Liver (tissue), 9 donors: ENCODE measurements around the gene XCL1. TPM values are rescaled to one million over a fixed set of nuclear protein-coding genes. Genes with fewer than 3 reads are reported as not detected.

Experiments
- DNase-seq: peaks from one replicate; pipeline ENCODE4 v3.0.0-alpha.2; 2017; ENCODE audit warnings: low spot score
- H3K27ac ChIP-seq, 2 donors: one replicate each; pipeline ENCODE4 v1.7.0; 2013; ENCODE audit warnings: inconsistent platforms in 2 of 2, low read length in 2 of 2, control low read depth in 1 of 2, low read depth in 1 of 2, mild to moderate bottlenecking in 1 of 2
- H3K27me3 ChIP-seq, 4 donors: one replicate each; pipeline versions ENCODE4 v1.6.1 to v1.7.0; 2013; ENCODE audit warnings: low read length in 3 of 4, inconsistent platforms in 1 of 4, mild to moderate bottlenecking in 1 of 4, moderate library complexity in 1 of 4; ENCODE audit not compliant: control insufficient read depth in 4 of 4, insufficient read depth in 4 of 4
- H3K36me3 ChIP-seq, 4 donors: one replicate each; pipeline versions ENCODE4 v1.6.1 to v1.7.0; 2013; ENCODE audit warnings: low read length in 3 of 4, mild to moderate bottlenecking in 3 of 4, low read depth in 1 of 4, moderate library complexity in 1 of 4; ENCODE audit not compliant: control insufficient read depth in 4 of 4, insufficient read depth in 3 of 4
- H3K4me1 ChIP-seq, 4 donors: one replicate each; pipeline versions ENCODE4 v1.6.1 to v1.7.0; 2013; ENCODE audit warnings: low read length in 3 of 4, mild to moderate bottlenecking in 3 of 4, moderate library complexity in 1 of 4; ENCODE audit not compliant: control insufficient read depth in 4 of 4, insufficient read depth in 4 of 4
- H3K4me3 ChIP-seq, 3 donors: one replicate each; pipeline versions ENCODE4 v1.6.1 to v1.7.0; 2013; ENCODE audit warnings: low read length in 3 of 3, control low read depth in 1 of 3, low read depth in 1 of 3, mild to moderate bottlenecking in 1 of 3
- H3K9ac ChIP-seq, 2 donors: one replicate each; pipeline ENCODE4 v1.7.0; 2013; ENCODE audit warnings: low read length in 2 of 2, mild to moderate bottlenecking in 2 of 2, moderate library complexity in 2 of 2, control low read depth in 1 of 2, low read depth in 1 of 2
- H3K9me3 ChIP-seq, 4 donors: one replicate each; pipeline versions ENCODE4 v1.6.1 to v1.7.0; 2013; ENCODE audit warnings: low read length in 3 of 4; ENCODE audit not compliant: control insufficient read depth in 4 of 4
- ATF3 ChIP-seq: IDR thresholded peaks from 2 replicates; pipeline ENCODE4 v1.6.1; 2016; ENCODE audit warnings: antibody characterized with exemption
- CTCF ChIP-seq: fragments of 150-350 bp; IDR thresholded peaks from 2 replicates; pipeline ENCODE4 v1.5.1; 2017; ENCODE audit warnings: improper control_type of control experiment, low read depth, low read length; ENCODE audit not compliant: missing input control
- EGR1 ChIP-seq, 2 donors: IDR thresholded peaks; 2 replicates each; pipeline ENCODE4 v1.6.1; 2016 to 2018; ENCODE audit warnings: antibody characterized with exemption in 2 of 2, low read depth in 2 of 2
- FOXA1 ChIP-seq: IDR thresholded peaks from 2 replicates; pipeline ENCODE4 v1.6.1; 2016; ENCODE audit warnings: antibody characterized with exemption
- FOXA2 ChIP-seq: IDR thresholded peaks from 2 replicates; pipeline ENCODE4 v1.6.1; 2016; ENCODE audit warnings: antibody characterized with exemption
- GABPA ChIP-seq, 2 donors: IDR thresholded peaks in 1 of 2; conservative IDR thresholded peaks in 1 of 2; 2 replicates each; pipeline ENCODE4 v1.6.1; 2016; ENCODE audit warnings: antibody characterized with exemption in 2 of 2, mild to moderate bottlenecking in 1 of 2, moderate library complexity in 1 of 2
- HNF4A ChIP-seq, 2 donors: conservative IDR thresholded peaks; 2 replicates each; pipeline ENCODE4 v1.6.1; 2016; ENCODE audit warnings: antibody characterized with exemption in 2 of 2, mild to moderate bottlenecking in 2 of 2
- HNF4G ChIP-seq: IDR thresholded peaks from 2 replicates; pipeline ENCODE4 v1.6.1; 2016; ENCODE audit warnings: antibody characterized with exemption
- JUND ChIP-seq, 2 donors: IDR thresholded peaks; 2 replicates each; pipeline ENCODE4 v1.6.1; 2016; ENCODE audit warnings: antibody characterized with exemption in 2 of 2
- MAX ChIP-seq: IDR thresholded peaks from 2 replicates; pipeline ENCODE4 v1.6.1; 2016; ENCODE audit warnings: antibody characterized with exemption
- NR2F2 ChIP-seq: IDR thresholded peaks from 2 replicates; pipeline ENCODE4 v1.6.1; 2016; ENCODE audit warnings: antibody characterized with exemption
- RAD21 ChIP-seq, 2 donors: IDR thresholded peaks; 2 replicates each; pipeline ENCODE4 v1.6.1; 2016; ENCODE audit warnings: antibody characterized with exemption in 2 of 2, mild to moderate bottlenecking in 2 of 2
- REST ChIP-seq: IDR thresholded peaks from 2 replicates; pipeline ENCODE4 v1.6.1; 2016; ENCODE audit warnings: antibody characterized with exemption, mild to moderate bottlenecking
- RXRA ChIP-seq, 2 donors: IDR thresholded peaks; 2 replicates each; pipeline ENCODE4 v1.6.1; 2017 to 2018; ENCODE audit warnings: antibody characterized with exemption in 2 of 2, mild to moderate bottlenecking in 1 of 2
- SP1 ChIP-seq: IDR thresholded peaks from 2 replicates; pipeline ENCODE4 v1.6.1; 2018; ENCODE audit warnings: antibody characterized with exemption, mild to moderate bottlenecking
- TAF1 ChIP-seq: conservative IDR thresholded peaks from 2 replicates; pipeline ENCODE4 v1.6.1; 2016; ENCODE audit warnings: antibody characterized with exemption, mild to moderate bottlenecking
- YY1 ChIP-seq: IDR thresholded peaks from 2 replicates; pipeline ENCODE4 v1.6.1; 2016; ENCODE audit warnings: antibody characterized with exemption, mild to moderate bottlenecking
- ZBTB33 ChIP-seq: IDR thresholded peaks from 2 replicates; pipeline ENCODE4 v1.6.1; 2016; ENCODE audit warnings: antibody characterized with exemption
- polyA plus RNA-seq, 2 donors: library from polyadenylated mRNA; stranded (reverse) in 1 of 2; unstranded in 1 of 2; fragments of 200-250 nt in 1 of 2; fragments of >200 nt in 1 of 2; fragmentation: Nextera tagmentation in 1 of 2; extraction: Ambion mirVana in 1 of 2; gene quantifications; one replicate each; pipeline versions ENCODE4 v1.2.1 to v1.2.3, GENCODE V29; 2013 to 2015
- total RNA-seq, 2 donors: library from RNA; depleted of rRNA; stranded (reverse); fragments of >200 nt; gene quantifications; one replicate each; pipeline ENCODE4 v1.2.3, GENCODE V29; 2014
- donor health status: healthy.
- donor health status: healthy.
- donor health status: healthy.
- donor health status: healthy.
- donor health status: healthy.

XCL1 gene
- total and polyA plus RNA-seq, 4 donors = 0.17 to 0.33 (median 0.22) TPM

- Histone ChIP-seq H3K4me1 (no peaks in the 10 kb centered on the region), H3K4me3 (no peak overlapping the region), H3K36me3 (no peaks in the 10 kb centered on the region), H3K9ac (no peak overlapping the region), H3K27ac (no peak overlapping the region), H3K9me3 (no peaks in the 10 kb centered on the region), H3K27me3 (no peaks in the 10 kb centered on the region)
- no peak for TF ChIP-seq GABPA (IDR thresholded peaks at IDR 0.05 in 1 of 2, conservative IDR thresholded peaks at IDR 0.05 in 1 of 2)
- TF ChIP-seq YY1 = no peak
- TF ChIP-seq MAX = no peak
- TF ChIP-seq RAD21 (IDR thresholded peaks at IDR 0.05) = no peak
- TF ChIP-seq EGR1 (IDR thresholded peaks at IDR 0.05; ENCODE audit: low read depth in 2 of 2) = no peak
- TF ChIP-seq RXRA (IDR thresholded peaks at IDR 0.05) = no peak
- no peak for TF ChIP-seq NR2F2
- TF ChIP-seq ZBTB33 = no peak
- TF ChIP-seq CTCF = no peak
- no peak for TF ChIP-seq TAF1
- TF ChIP-seq REST = no peak
- no peak for TF ChIP-seq FOXA2
- no peak for TF ChIP-seq SP1
- no peak for TF ChIP-seq ATF3
- no peak for TF ChIP-seq FOXA1
- no peak for TF ChIP-seq HNF4G
- TF ChIP-seq HNF4A (conservative IDR thresholded peaks at IDR 0.05) = no peak
- no peak for TF ChIP-seq JUND (IDR thresholded peaks at IDR 0.05)
- no peak for DNase-seq
Measured at GRCh38 chr1:168606096-168606495, 29.7 kb downstream of the XCL1 start.
